ENCODE data around the gene IL20RB. TPM values are rescaled to one million over a fixed set of nuclear protein-coding genes. Genes with fewer than 3 reads are reported as not detected.

IL20RB gene
- total and polyA plus RNA-seq, 4 donors, result 0.14 to 1.3 (median 0.33) TPM

GRCh38 chr3:137050281-137050680 lies 92.5 kb downstream of the IL20RB start:
- WGBS, result 76% methylated on average over 3 of the region's 3 CpGs
- H3K4me3 ChIP-seq (ENCODE audit: low read depth in 1 of 3, low read length in 3 of 3), result no peak overlapping the region
- H3K9ac ChIP-seq (ENCODE audit: low read depth in 1 of 2, low read length in 2 of 2), result no peak overlapping the region
- H3K27ac ChIP-seq (ENCODE audit: low read depth in 1 of 2, low read length in 2 of 2), result no peak overlapping the region
- no peaks in the 10 kb centered on the region for H3K27me3 ChIP-seq (ENCODE audit: control insufficient read depth in 4 of 4, insufficient read depth in 4 of 4, low read length in 3 of 4)
- DNase-seq (ENCODE audit: low spot score), result no peak
- no peaks in the 10 kb centered on the region for H3K36me3 ChIP-seq (ENCODE audit: control insufficient read depth in 4 of 4, insufficient read depth in 3 of 4, low read depth in 1 of 4, low read length in 3 of 4)
- H3K9me3 ChIP-seq (ENCODE audit: control insufficient read depth in 4 of 4, low read length in 3 of 4), result no peaks in the 10 kb centered on the region
- TF ChIP-seq MAX (IDR thresholded peaks at IDR 0.05), result no peak
- no peak for TF ChIP-seq EGR1 (IDR thresholded peaks at IDR 0.05; ENCODE audit: low read depth in 2 of 2)
- no peak for TF ChIP-seq ATF3 (IDR thresholded peaks at IDR 0.05)
- H3K4me1 ChIP-seq (ENCODE audit: control insufficient read depth in 4 of 4, insufficient read depth in 4 of 4, low read length in 3 of 4), result no peaks in the 10 kb centered on the region

- no peak overlapping the region for H3K4me3 ChIP-seq (ENCODE audit: low read depth in 1 of 3, low read length in 3 of 3)
- H3K9ac ChIP-seq (ENCODE audit: low read depth in 1 of 2, low read length in 2 of 2), result no peak overlapping the region
- H3K4me1 ChIP-seq (ENCODE audit: control insufficient read depth in 4 of 4, insufficient read depth in 4 of 4, low read length in 3 of 4), result no peaks in the 10 kb centered on the region
- no peaks in the 10 kb centered on the region for H3K36me3 ChIP-seq (ENCODE audit: control insufficient read depth in 4 of 4, insufficient read depth in 3 of 4, low read depth in 1 of 4, low read length in 3 of 4)
- no peak for TF ChIP-seq CTCF (IDR thresholded peaks at IDR 0.05; ENCODE audit: low read depth, low read length, missing input control)
- no peak for TF ChIP-seq NR2F2 (IDR thresholded peaks at IDR 0.05)
- no peak for TF ChIP-seq TAF1 (conservative IDR thresholded peaks at IDR 0.05)
- no peak for TF ChIP-seq SP1 (IDR thresholded peaks at IDR 0.05)
- TF ChIP-seq RAD21 (IDR thresholded peaks at IDR 0.05), result no peak
- TF ChIP-seq FOXA2 (IDR thresholded peaks at IDR 0.05), result no peak
- TF ChIP-seq HNF4G (IDR thresholded peaks at IDR 0.05), result no peak
- no peak for TF ChIP-seq EGR1 (IDR thresholded peaks at IDR 0.05; ENCODE audit: low read depth in 2 of 2)
- TF ChIP-seq GABPA (IDR thresholded peaks at IDR 0.05 in 1 of 2, conservative IDR thresholded peaks at IDR 0.05 in 1 of 2), result no peak
- no peak for TF ChIP-seq ZBTB33 (IDR thresholded peaks at IDR 0.05)
- no peak for TF ChIP-seq HNF4A (conservative IDR thresholded peaks at IDR 0.05)
- no peak for TF ChIP-seq MAX (IDR thresholded peaks at IDR 0.05)
- no peak for TF ChIP-seq ATF3 (IDR thresholded peaks at IDR 0.05)
- no peak for TF ChIP-seq REST (IDR thresholded peaks at IDR 0.05)
- no peak for DNase-seq (ENCODE audit: low spot score)
- H3K9me3 ChIP-seq (ENCODE audit: control insufficient read depth in 4 of 4, low read length in 3 of 4), result no peaks in the 10 kb centered on the region
- H3K27ac ChIP-seq (ENCODE audit: low read depth in 1 of 2, low read length in 2 of 2), result no peak overlapping the region
- no peaks in the 10 kb centered on the region for H3K27me3 ChIP-seq (ENCODE audit: control insufficient read depth in 4 of 4, insufficient read depth in 4 of 4, low read length in 3 of 4)
- 73% methylated on average over 1 of the region's 1 CpG for WGBS
Measured at GRCh38 chr3:137052298-137052697, 94.5 kb downstream of the IL20RB start.

Other genes with a start within 250 kb of the IL20RB start
- gene STAG1, start 205.6 kb upstream of the IL20RB start, total RNA-seq, result 10 to 100 TPM; 26.7 to 28.0 TPM
- 1 to 10 TPM; 4.6 to 6.6 TPM for gene STAG1, start 205.6 kb upstream of the IL20RB start, polyA plus RNA-seq
- gene SLC35G2, start 138.9 kb upstream of the IL20RB start, total RNA-seq, result under 1 TPM; 0.51 to 0.59 TPM
- 1 to 10 TPM in 1 of 2 donors, under 1 TPM in 1; 0.86 to 1.2 TPM for gene SLC35G2, start 138.9 kb upstream of the IL20RB start, polyA plus RNA-seq
- gene NCK1, start 95.8 kb upstream of the IL20RB start, total RNA-seq, result 10 to 100 TPM; 16.5 to 35.8 TPM
- gene NCK1, start 95.8 kb upstream of the IL20RB start, polyA plus RNA-seq, result 10 to 100 TPM; 13.7 to 22.2 TPM